Ammon's horn (tissue), 1 donor: ENCODE results near the gene INCENP.
"Not testable (repeated sequence)": the region's sequence is repeated elsewhere in the genome, so short reads cannot be mapped to it uniquely, and the experiment has no call there.

Experiments
- DNase-seq: peaks from one replicate; pipeline ENCODE4 v3.0.0-alpha.2; 2016; ENCODE audit warnings: low spot score

INCENP gene

DNA sequence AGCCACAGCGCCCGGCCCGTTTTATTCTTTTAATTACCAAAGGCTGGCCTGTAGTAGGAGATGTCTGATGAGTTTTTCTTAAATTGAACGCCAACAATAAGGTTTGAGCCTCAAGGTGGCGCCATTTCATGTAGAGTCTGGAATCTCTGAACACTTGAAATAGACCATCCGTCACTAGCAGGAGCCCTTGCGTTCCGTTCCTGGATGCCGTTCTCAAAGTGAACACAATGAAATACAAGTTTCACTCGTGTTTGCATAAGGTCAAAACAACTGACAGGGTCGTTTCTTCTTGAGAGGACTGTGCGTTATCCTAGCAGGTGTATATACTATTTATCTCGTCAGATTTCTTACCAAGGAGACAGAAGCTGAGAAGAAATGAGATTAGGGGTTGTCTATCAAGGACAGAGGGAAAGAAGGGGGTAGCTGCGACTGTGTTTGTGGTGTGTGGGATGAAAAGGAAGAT is 47.5 kb downstream of the INCENP start:
- DNase-seq: peak; percentile 93

DNA sequence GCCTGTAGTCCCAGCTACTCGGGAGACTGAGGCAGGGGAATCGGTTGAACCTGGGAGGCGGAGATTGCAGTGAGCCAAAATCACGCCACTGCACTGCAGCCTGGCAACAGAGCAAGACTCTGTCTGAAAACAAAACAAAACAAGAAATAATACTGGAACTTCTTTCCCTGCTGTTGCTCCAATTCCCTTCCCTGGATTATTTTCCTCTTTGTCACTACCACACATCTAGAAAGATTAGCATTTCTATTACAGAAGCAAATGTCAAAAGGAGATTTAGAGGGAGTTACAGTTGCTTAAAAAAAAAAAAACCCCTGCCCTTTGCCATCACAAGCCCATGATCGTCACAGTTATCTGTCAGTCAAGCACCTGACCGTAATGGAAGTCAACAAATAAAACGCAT is 48.5 kb downstream of the INCENP start:
- no peak for DNase-seq

DNA sequence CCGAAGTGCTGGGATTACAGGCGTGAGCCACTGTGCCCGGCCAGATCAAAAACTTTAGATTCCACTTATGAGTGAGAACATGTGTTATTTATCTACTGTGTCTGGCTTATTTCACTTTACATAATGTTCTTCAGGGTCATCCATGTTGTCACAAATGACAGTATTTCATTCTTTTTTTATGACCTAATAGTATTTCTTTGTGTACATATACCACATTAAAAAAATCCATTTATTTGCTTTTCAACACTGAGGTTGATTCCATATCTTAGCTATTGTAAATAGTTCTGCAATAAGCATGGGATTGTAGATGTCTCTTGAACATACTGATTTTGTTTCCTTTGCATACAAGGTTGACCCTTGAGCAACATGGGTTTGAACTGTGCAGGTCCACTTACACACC is 53.0 kb downstream of the INCENP start:
- DNase-seq: no peak

DNA sequence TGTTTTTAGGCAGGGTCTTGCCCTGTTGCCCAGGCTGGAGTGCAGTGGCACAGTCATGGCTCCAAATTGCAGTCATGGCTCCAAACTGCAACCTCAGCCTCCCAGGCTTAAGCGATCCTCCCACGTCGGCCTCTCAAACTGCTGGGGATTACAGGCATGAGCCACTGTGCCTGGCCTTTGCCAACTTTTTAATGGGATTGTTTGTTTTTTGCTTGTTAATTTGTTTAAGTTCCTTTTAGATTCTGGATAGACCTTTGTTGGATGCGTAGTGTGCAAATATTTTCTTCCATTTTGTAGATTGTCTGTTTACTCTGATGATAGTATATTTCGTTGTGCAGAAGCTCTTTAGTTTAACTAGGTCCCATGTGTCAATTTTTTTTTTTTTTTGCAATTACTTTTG is 56.2 kb downstream of the INCENP start:
- DNase-seq: no peak

DNA sequence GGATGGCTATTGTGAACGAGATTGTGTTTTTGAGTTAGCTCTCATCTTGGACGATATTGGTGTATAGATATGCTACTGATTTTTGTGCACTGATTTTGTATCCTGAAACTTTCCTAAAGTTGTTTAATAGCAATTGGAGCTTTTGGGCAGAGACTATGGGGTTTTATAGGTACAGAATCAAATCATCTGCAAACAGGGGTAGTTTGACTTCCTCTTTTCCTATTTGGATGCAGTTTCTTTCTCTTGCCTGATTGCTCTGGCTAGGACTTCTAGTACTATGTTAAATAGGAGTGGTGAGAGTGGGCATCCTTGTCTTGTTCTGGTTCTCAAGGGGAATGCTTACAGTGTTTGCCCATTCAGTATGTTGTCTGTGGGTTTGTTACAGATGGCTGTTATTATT is 57.3 kb downstream of the INCENP start:
- no peak for DNase-seq

DNA sequence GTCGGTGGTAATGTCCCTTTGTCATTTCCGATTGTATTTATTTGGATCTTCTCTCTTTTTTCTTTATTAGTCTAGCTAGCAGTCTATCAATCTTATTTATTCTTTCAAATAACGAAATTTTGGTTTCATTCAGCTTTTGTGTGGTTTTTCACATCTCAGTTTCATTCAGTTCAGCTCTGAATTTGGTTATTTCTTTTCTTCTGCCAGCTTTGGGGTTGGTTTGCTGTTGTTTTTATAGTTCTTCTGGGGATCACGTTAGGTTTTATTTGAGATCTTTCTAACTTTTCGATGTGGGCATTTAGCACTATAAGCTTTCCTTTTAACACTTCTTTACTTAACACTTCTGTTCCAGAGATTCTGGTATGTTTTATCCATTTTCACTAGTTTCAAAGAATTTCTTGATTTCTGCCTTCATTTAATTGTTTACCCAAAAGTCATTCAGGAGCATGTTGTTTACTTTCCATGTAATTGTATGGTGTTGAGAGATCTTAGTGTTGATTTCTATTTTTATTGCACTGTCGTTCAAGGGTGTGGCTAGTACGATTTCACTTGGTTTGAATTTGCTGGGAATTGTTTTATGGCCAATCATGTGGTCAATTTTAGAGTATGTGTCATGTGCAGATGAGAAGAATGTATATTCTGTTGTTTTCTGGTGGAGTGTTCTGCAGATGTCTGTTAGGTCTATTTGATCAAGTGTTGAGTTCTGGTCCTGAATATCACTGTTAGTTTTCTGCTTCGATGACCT is 58.5 kb downstream of the INCENP start:
- DNase-seq: no peak

DNA sequence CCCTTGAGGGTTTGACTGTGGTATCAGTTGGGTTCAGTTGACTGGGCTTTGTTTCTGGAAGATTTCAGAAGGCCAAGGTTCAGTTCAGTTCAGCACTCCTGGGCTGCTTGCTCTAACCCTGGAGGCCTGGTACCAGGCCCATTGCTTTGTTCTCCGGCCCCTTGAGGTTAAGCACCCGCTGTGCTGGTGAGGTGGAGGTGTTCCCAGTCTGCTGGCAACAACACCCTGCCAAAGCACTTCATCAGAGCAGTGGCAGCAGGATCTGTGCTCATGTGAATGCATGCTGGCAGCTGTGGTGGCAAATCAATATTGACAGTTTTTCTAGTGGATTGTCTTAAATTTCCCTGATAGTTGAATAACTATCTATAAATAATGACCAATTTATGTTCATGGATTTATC is 62.4 kb downstream of the INCENP start:
- DNase-seq: no peak

DNA sequence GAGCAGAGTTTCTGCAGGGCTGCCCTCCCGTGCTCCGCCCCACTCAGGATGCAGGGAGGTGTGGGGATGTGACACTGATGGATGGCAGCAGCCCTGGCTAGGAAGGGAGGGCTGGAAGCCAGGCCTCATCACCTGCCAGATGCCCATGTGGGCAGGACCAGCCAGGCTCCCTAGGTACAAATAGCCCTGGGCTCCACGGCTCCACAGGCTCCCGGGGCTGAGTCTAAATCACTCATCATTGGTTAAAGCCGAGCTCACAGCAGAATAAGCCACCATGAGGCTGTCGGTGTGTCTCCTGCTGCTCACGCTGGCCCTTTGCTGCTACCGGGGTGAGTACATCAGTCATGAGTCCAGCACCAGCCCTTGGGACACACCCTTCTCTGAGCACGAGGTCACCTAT is 66.2 kb downstream of the INCENP start, which contains the start of gene SCGB1D1:
TSS of gene SCGB1D1 (plus strand) at position 206 of the 400 bp plus-strand sequence. CDS start at position 275, 69 bp downstream.
- no peak for DNase-seq

DNA sequence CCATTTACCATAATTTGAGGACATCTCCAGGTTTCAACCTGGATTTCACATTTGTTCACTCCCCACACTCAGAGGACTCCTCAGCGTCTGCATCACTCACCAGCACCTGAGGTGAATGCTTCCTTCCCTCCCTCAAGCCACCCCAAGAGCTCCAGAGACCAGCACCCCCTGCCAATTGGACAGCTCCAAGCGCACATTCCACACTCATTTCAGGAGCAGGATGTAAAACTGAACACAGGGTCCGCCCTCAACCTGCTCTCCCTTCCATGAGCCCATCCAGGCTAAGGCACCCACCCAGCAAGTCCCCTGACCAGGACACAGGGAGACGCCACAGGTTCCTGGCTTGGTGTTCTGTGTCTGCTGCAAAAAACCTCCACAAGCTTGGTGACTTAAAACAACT is 70.1 kb downstream of the INCENP start:
- no peak for DNase-seq

DNA sequence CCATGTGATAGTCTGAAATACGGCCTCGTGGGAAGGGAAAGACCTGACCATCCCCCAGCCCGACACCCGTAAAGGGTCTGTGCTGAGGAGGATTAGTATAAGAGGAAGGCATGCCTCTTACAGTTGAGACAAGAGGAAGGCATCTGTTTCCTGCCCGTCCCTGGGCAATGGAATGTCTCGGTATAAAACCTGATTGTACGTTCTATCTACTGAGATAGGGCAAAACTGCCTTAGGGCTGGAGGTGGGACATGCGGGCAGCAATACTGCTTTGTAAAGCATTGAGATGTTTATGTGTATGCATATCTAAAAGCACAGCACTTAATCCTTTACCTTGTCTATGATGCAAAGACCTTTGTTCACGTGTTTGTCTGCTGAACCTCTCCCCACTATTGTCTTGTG is 71.2 kb downstream of the INCENP start:
- DNase-seq: not testable (repeated sequence)

DNA sequence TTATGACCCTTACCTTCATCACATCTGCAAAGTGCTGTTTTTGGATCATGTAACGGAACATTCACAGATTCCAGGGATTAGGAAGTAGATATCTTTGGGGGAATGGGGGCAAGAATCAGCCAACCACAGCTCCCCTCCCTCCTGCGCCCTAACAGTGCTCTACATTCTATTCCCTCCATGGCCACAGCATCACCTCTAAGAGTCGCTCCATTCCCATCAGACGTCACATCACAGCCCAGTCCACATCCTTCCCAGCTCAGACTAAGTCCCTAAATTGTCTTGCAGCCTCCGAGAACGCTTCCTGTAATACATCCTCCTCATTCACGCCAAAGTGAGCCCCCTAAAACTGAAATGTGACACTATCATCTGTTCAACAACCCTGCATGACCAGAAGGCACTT is 72.1 kb downstream of the INCENP start:
- DNase-seq: no peak

DNA sequence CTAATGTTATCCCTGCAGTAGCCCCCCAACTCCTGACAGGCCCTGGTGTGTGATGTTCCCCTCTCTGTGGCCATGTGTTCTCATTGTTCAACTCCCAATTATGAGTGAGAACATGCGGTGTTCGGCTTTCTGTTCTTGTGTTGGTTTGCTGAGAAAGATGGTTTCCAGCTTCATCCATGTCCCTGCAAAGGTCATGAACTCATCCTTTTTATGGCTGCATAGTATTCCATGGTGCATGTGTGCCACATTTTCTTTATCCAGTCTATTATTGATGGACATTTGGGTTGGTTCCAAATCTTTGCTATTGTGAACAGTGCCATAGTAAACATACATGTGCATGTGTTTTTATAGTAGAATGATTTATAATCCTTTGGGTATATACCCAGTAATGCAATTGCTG is 73.6 kb downstream of the INCENP start:
- DNase-seq: not testable (repeated sequence)

DNA sequence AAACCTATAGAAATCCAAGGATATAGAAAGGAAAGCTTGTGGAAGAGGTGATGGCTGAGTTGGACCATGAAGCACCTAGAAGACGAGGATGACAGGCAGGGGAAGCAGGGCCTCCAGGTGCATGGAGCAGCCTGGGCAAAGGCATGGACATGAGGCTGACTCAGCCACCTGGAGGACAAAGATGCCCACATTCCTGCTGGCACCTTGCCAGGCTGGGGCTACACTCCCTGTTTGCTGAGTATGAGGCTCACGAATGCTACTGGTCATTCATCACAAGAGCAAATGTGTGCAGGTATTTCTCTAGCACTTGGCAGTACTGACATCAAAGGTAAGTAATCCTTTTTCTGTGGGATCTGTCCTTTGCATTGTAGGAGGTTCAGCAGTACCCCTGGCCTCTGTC is 77.6 kb downstream of the INCENP start:
- DNase-seq: no peak
